Testis (tissue), 2 donors: ENCODE data around the gene TBX21.

Experiments
- CTCF ChIP-seq, 3 experiments: fragments of 450-650 bp in 2 of 3; fragments of 200-600 bp in 1 of 3; sonication (generic) in 1 of 3; IDR thresholded peaks; one replicate each; pipeline ENCODE4 v1.5.1; 2016 to 2019; ENCODE audit warnings: antibody characterized with exemption in 3 of 3, mild to moderate bottlenecking in 2 of 3, moderate library complexity in 1 of 3
- POLR2A ChIP-seq: fragments of 450-650 bp; IDR thresholded peaks from one replicate; pipeline ENCODE4 v1.6.1; 2017; ENCODE audit warnings: antibody characterized with exemption, mild to moderate bottlenecking, moderate library complexity

GRCh38 chr17:47744168-47745036 lies 11.4 kb downstream of the TBX21 start:
- TF ChIP-seq CTCF (IDR thresholded peaks at IDR 0.05) (no peak), POLR2A (no peak)
